ENCODE measurements around the gene HPSE2. TPM values are rescaled to one million over a fixed set of nuclear protein-coding genes. Genes with fewer than 3 reads are reported as not detected.

HPSE2 gene
- total RNA-seq, 1 donor from 2014 or later, result not detected

GRCh38 chr10:98410759-98411158, 824.9 kb downstream of the HPSE2 start:
- DNase-seq (ENCODE audit: low spot score), result no peak
- Mint-ChIP-seq H3K27me3 (ENCODE audit: unreplicated experiment) (peaks cover 3% of the 10 kb centered on the region), H3K9me3 (ENCODE audit: unreplicated experiment) (no peaks in the 10 kb centered on the region), H3K4me3 (ENCODE audit: unreplicated experiment) (no peak overlapping the region), H3K27ac (ENCODE audit: unreplicated experiment) (no peak overlapping the region), H3K36me3 (ENCODE audit: low read depth, unreplicated experiment) (peaks cover 3% of the 10 kb centered on the region), H3K4me1 (ENCODE audit: unreplicated experiment) (peaks cover 3% of the 10 kb centered on the region)
- TF ChIP-seq, protein P1, sequence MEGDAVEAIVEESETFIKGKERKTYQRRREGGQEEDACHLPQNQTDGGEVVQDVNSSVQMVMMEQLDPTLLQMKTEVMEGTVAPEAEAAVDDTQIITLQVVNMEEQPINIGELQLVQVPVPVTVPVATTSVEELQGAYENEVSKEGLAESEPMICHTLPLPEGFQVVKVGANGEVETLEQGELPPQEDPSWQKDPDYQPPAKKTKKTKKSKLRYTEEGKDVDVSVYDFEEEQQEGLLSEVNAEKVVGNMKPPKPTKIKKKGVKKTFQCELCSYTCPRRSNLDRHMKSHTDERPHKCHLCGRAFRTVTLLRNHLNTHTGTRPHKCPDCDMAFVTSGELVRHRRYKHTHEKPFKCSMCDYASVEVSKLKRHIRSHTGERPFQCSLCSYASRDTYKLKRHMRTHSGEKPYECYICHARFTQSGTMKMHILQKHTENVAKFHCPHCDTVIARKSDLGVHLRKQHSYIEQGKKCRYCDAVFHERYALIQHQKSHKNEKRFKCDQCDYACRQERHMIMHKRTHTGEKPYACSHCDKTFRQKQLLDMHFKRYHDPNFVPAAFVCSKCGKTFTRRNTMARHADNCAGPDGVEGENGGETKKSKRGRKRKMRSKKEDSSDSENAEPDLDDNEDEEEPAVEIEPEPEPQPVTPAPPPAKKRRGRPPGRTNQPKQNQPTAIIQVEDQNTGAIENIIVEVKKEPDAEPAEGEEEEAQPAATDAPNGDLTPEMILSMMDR (IDR thresholded peaks at IDR 0.05; ENCODE audit: unreplicated experiment), result no peak

DNA sequence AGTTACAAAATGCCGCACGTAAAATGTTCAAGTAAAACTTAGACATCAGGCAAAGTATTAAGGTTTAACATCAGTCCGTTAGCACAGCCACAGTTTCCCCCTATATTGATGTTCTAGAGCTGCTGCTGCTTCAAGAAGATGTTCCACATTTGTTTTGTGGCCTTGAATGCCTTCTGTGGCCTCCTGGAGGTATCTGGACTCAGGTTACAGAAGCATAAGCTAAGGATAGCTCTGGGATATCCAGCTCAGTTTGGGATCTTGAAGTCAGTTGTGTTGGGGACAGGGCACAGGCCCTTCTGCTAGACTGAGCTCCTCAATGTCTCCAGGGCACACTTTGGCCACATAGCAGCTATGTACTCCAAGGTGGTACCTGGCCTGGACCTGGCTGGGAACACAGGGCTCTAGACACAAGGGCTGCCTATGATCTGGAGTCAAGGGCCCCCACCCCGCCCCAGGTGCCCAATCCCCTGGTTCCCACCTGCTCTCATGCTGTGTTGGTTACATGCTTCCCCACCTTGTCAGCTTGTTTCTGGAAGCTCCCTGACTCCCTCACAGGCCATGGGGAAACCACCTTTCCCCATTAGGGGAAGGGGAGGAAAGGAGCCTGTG, 825.4 kb downstream of the HPSE2 start:
- TF ChIP-seq, protein P1 (IDR thresholded peaks at IDR 0.05; ENCODE audit: unreplicated experiment), result no peak
- H3K4me1 Mint-ChIP-seq (ENCODE audit: unreplicated experiment), result peaks cover 2% of the 10 kb centered on the region
- H3K9me3 Mint-ChIP-seq (ENCODE audit: unreplicated experiment), result no peaks in the 10 kb centered on the region
- DNase-seq (ENCODE audit: low spot score), result no peak
- H3K4me3 Mint-ChIP-seq (ENCODE audit: unreplicated experiment), result no peak overlapping the region
- no peak overlapping the region for H3K27ac Mint-ChIP-seq (ENCODE audit: unreplicated experiment)
- peaks cover 2% of the 10 kb centered on the region for H3K27me3 Mint-ChIP-seq (ENCODE audit: unreplicated experiment)
- H3K36me3 Mint-ChIP-seq (ENCODE audit: low read depth, unreplicated experiment), result peaks cover 3% of the 10 kb centered on the region

DNA sequence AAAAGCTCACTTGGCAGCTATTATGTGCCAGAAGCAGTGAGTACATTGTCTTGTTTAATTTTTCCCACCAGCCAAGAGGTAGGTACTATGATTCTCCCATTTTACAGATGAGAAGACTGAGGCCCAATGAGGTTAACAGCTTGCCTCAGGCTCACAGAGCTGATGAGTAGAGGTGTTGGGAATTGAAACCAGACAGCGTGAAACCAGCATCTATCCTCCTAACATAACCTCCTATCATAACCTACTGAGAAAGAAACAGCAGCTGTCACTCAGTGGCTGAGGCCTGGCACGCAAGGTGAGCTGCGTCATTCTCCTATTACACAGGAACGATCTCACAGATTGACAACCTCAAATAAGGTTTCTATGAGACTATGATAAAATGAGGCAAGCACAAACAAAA, 826.9 kb downstream of the HPSE2 start:
- Mint-ChIP-seq H3K9me3 (ENCODE audit: unreplicated experiment) (no peaks in the 10 kb centered on the region), H3K4me1 (ENCODE audit: unreplicated experiment) (no peaks in the 10 kb centered on the region), H3K27ac (ENCODE audit: unreplicated experiment) (no peak overlapping the region), H3K4me3 (ENCODE audit: unreplicated experiment) (no peak overlapping the region), H3K27me3 (ENCODE audit: unreplicated experiment) (peaks cover 2% of the 10 kb centered on the region), H3K36me3 (ENCODE audit: low read depth, unreplicated experiment) (peaks cover 3% of the 10 kb centered on the region)
- DNase-seq (ENCODE audit: low spot score), result no peak
- TF ChIP-seq, protein P1 (IDR thresholded peaks at IDR 0.05; ENCODE audit: unreplicated experiment), result no peak

DNA sequence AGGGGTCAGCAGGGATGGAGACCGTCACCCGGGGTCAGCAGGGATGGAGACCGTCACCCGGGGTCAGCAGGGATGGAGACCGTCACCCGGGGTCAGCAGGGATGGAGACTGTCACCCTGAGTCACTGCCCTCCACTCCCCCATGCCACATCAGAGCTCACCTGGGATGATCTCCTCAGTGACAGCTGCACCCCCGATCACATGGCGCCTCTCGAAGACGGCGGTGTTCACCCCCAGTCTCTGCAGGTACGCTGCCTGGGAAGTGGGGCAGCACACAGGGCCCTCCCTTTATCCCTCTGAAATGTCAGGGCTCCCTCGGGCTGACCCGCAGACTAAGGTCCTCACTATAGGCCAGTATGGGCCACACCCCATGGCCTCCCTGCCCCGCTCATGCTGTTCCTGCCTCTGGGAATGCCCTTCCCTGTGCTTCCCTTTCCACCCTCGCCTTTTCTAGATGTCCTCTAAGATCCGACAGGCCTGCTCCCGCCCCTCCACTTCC, 827.9 kb downstream of the HPSE2 start:
- TF ChIP-seq, protein P1 (IDR thresholded peaks at IDR 0.05; ENCODE audit: unreplicated experiment), result no peak
- H3K27ac Mint-ChIP-seq (ENCODE audit: unreplicated experiment), result no peak overlapping the region
- peaks cover 2% of the 10 kb centered on the region for H3K27me3 Mint-ChIP-seq (ENCODE audit: unreplicated experiment)

More for the DNA sequence above, 827.9 kb downstream of the HPSE2 start:
- Mint-ChIP-seq H3K4me3 (ENCODE audit: unreplicated experiment) (no peak overlapping the region), H3K36me3 (ENCODE audit: low read depth, unreplicated experiment) (peaks cover 6% of the 10 kb centered on the region), H3K4me1 (ENCODE audit: unreplicated experiment) (no peaks in the 10 kb centered on the region), H3K9me3 (ENCODE audit: unreplicated experiment) (no peaks in the 10 kb centered on the region)
- no peak for DNase-seq (ENCODE audit: low spot score)

Small RNA genes within 50 kb of the gene (microRNA-seq; reads per million reads assigned to microRNA genes)
- gene MIR4685 (ENCODE audit: unreplicated experiment), result 4.1 reads per million, percentile 45 among the genes with 10 or more reads in this experiment
- not detected for gene MIR6507 (ENCODE audit: unreplicated experiment)

Other genes starting within 250 kb of the HPSE2 start
- 0.08 TPM for gene CNNM1, start 93.5 kb upstream of the HPSE2 start, total RNA-seq (ENCODE audit: unreplicated experiment)
- gene GOT1, start 194.8 kb upstream of the HPSE2 start, total RNA-seq (ENCODE audit: unreplicated experiment), result 33.7 TPM

Data from endothelial cell (in vitro differentiated cells).